Tibial nerve (tissue), 4 donors: ENCODE results near the gene HYCC2. TPM values are rescaled to one million over a fixed set of nuclear protein-coding genes. Genes with fewer than 3 reads are reported as not detected.
"Not testable (repeated sequence)": the region's sequence is repeated elsewhere in the genome, so short reads cannot be mapped to it uniquely, and the experiment has no call there.

ENCODE experiments used
- DNase-seq, 2 donors: peaks; one replicate each; pipeline ENCODE4 v3.0.0-alpha.2; 2019; ENCODE audit warnings: low spot score in 2 of 2
- H3K27ac ChIP-seq, 4 donors: fragments of 200-600 bp; sonication (generic) in 3 of 4; one replicate each; pipeline ENCODE4 v1.5.1; 2017 to 2019; ENCODE audit warnings: mild to moderate bottlenecking in 1 of 4
- H3K27me3 ChIP-seq, 2 donors: fragments of 200-600 bp; sonication (generic) in 1 of 2; one replicate each; pipeline versions ENCODE4 v1.5.1 to v1.6.0; 2017 to 2019
- H3K36me3 ChIP-seq, 3 donors: fragments of 200-600 bp; sonication (generic); one replicate each; pipeline ENCODE4 v1.5.1; 2018 to 2019
- H3K4me1 ChIP-seq, 4 donors: fragments of 200-600 bp; sonication (generic) in 3 of 4; one replicate each; pipeline ENCODE4 v1.5.1; 2017 to 2019
- H3K4me3 ChIP-seq, 4 donors: fragments of 200-600 bp; sonication (generic) in 3 of 4; one replicate each; pipeline ENCODE4 v1.5.1; 2017 to 2019; ENCODE audit warnings: mild to moderate bottlenecking in 1 of 4, moderate library complexity in 1 of 4
- H3K9me3 ChIP-seq, 4 donors: fragments of 200-600 bp; sonication (generic) in 3 of 4; one replicate each; pipeline ENCODE4 v1.5.1; 2017 to 2019
- EP300 ChIP-seq, 2 donors: sonication (generic); formaldehyde crosslinking; IDR thresholded peaks; one replicate each; pipeline ENCODE4 v1.6.1; 2017; ENCODE audit warnings: antibody characterized with exemption in 2 of 2, mild to moderate bottlenecking in 1 of 2
- POLR2A ChIP-seq, 2 donors: fragments of 450-650 bp; IDR thresholded peaks; one replicate each; pipeline ENCODE4 v1.6.1; 2017; ENCODE audit warnings: antibody characterized with exemption in 2 of 2, mild to moderate bottlenecking in 2 of 2, moderate library complexity in 2 of 2
- WGBS, 2 donors: methylation state at CpG; one replicate each; pipeline ENCODE4 v1.1.5; 2018; 5-methylcytosine and 5-hydroxymethylcytosine counted together
- total RNA-seq, 4 donors: library from RNA; depleted of rRNA; stranded (reverse); fragments of >200 nt; gene quantifications; one replicate each; pipeline ENCODE4 v1.1.0, GENCODE V29; 2016
- TF ChIP-seq, protein P1 (sequence below), 5 experiments: fragments of 200-600 bp in 3 of 5; fragments of 450-650 bp in 2 of 5; sonication (generic) in 3 of 5; IDR thresholded peaks; one replicate each; pipeline ENCODE4 v1.5.1; 2016 to 2019; ENCODE audit warnings: antibody characterized with exemption in 5 of 5, mild to moderate bottlenecking in 3 of 5, moderate library complexity in 2 of 5

HYCC2 gene
- total RNA-seq, result 10 to 100 TPM; 17.3 to 27.9 (median 18.6) TPM

- peaks cover 5 to 82% (median 27%) of the 10 kb centered on the region in 4 donors for H3K4me1 ChIP-seq
- no peaks in the 10 kb centered on the region for H3K9me3 ChIP-seq
- peak; percentile 80 to 91 for DNase-seq
- TF ChIP-seq, protein P1, sequence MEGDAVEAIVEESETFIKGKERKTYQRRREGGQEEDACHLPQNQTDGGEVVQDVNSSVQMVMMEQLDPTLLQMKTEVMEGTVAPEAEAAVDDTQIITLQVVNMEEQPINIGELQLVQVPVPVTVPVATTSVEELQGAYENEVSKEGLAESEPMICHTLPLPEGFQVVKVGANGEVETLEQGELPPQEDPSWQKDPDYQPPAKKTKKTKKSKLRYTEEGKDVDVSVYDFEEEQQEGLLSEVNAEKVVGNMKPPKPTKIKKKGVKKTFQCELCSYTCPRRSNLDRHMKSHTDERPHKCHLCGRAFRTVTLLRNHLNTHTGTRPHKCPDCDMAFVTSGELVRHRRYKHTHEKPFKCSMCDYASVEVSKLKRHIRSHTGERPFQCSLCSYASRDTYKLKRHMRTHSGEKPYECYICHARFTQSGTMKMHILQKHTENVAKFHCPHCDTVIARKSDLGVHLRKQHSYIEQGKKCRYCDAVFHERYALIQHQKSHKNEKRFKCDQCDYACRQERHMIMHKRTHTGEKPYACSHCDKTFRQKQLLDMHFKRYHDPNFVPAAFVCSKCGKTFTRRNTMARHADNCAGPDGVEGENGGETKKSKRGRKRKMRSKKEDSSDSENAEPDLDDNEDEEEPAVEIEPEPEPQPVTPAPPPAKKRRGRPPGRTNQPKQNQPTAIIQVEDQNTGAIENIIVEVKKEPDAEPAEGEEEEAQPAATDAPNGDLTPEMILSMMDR (IDR thresholded peaks at IDR 0.05), result peak; percentile 29 to 62 (median 47)
- peak; percentile 60 to 72 for TF ChIP-seq POLR2A (IDR thresholded peaks at IDR 0.05)
- peak; percentile 81 to 94 for TF ChIP-seq EP300 (IDR thresholded peaks at IDR 0.05)
- H3K27me3 ChIP-seq, result no peaks in the 10 kb centered on the region
- peak within 1 kb of the TSS; percentile 71 to 100 (median 90) for H3K4me3 ChIP-seq
- no peaks in the 10 kb centered on the region for H3K36me3 ChIP-seq
- H3K27ac ChIP-seq, result peak within 1 kb of the TSS; percentile 59 to 93 (median 82)
- WGBS, 2 donors, result 0% methylated on average over 14 to 34 of the region's 34 CpGs
These were observed at the start of gene HYCC2, which contains the start of gene NDUFB3 for GRCh38 chr2:201071479-201072200. HYCC2 (minus strand) TSS chr2:201071671; CDS start chr2:201024009, 47,662 bp downstream. NDUFB3 (plus strand) TSS chr2:201072001; CDS start chr2:201078883, 6,882 bp downstream.

- Histone ChIP-seq H3K27ac (peak overlapping the region; percentile 96 to 100 (median 99)), H3K27me3 (no peaks in the 10 kb centered on the region), H3K4me1 (peaks cover 0 to 63% (median 34%) of the 10 kb centered on the region in 4 donors), H3K36me3 (no peaks in the 10 kb centered on the region), H3K9me3 (no peaks in the 10 kb centered on the region), H3K4me3 (peak overlapping the region; percentile 82 to 95 (median 86))
- TF ChIP-seq EP300 (IDR thresholded peaks at IDR 0.05) (no peak), POLR2A (IDR thresholded peaks at IDR 0.05) (no peak)
- TF ChIP-seq, protein P1 (IDR thresholded peaks at IDR 0.05), result no peak
- 15 to 16% methylated on average over 12 of the region's 12 CpGs for whole genome bisulfite sequencing, 2 donors
- no peak for DNase-seq
These were observed 47.7 kb upstream of the HYCC2 start for GRCh38 chr2:201118961-201119854.

GRCh38 chr2:201118121-201118960 lies 46.9 kb upstream of the HYCC2 start:
- WGBS, 2 donors, result 1% methylated on average over 42 to 45 of the region's 48 CpGs
- TF ChIP-seq, protein P1 (IDR thresholded peaks at IDR 0.05), result peak; percentile 25 to 73 (median 59)
- TF ChIP-seq POLR2A (IDR thresholded peaks at IDR 0.05), result peak; percentile 39 to 61
- peak in 1 of 2 donors; percentile 78 for TF ChIP-seq EP300 (IDR thresholded peaks at IDR 0.05)
- peaks cover 0 to 59% (median 26%) of the 10 kb centered on the region in 4 donors for H3K4me1 ChIP-seq

GRCh38 chr2:201117735-201118094 lies 46.2 kb upstream of the HYCC2 start:
- peaks cover 0 to 59% (median 19%) of the 10 kb centered on the region in 4 donors for H3K4me1 ChIP-seq
- WGBS, 2 donors, result 29% methylated on average over 13 of the region's 13 CpGs

More at GRCh38 chr2:201118121-201118960, 46.9 kb upstream of the HYCC2 start:
- H3K27ac ChIP-seq, result peak overlapping the region; percentile 96 to 100 (median 99)
- H3K4me3 ChIP-seq, result peak overlapping the region; percentile 82 to 95 (median 86)
- no peaks in the 10 kb centered on the region for H3K9me3 ChIP-seq
- peaks cover 0 to under 1% (median 0%) of the 10 kb centered on the region in 3 donors for H3K36me3 ChIP-seq
- no peaks in the 10 kb centered on the region for H3K27me3 ChIP-seq
- DNase-seq, result peak; percentile 84 to 91

More at GRCh38 chr2:201117735-201118094, 46.2 kb upstream of the HYCC2 start:
- H3K27ac ChIP-seq, result peak overlapping the region; percentile 96 to 100 (median 99)
- H3K36me3 ChIP-seq, H3K9me3 ChIP-seq, H3K27me3 ChIP-seq, DNase-seq: not testable (repeated sequence)
- H3K4me3 ChIP-seq, result peak overlapping the region; percentile 82 to 95 (median 86)
